CD4-positive, alpha-beta T cell treated with Interleukin-15 for 4 hours (primary cell): Measurements from ENCODE around the gene SLC38A3.

ENCODE experiments used
- DNase-seq: peaks from one replicate; pipeline ENCODE4 v3.0.0-alpha.2; 2020; ENCODE audit warnings: low spot score

The SLC38A3 gene

DNA sequence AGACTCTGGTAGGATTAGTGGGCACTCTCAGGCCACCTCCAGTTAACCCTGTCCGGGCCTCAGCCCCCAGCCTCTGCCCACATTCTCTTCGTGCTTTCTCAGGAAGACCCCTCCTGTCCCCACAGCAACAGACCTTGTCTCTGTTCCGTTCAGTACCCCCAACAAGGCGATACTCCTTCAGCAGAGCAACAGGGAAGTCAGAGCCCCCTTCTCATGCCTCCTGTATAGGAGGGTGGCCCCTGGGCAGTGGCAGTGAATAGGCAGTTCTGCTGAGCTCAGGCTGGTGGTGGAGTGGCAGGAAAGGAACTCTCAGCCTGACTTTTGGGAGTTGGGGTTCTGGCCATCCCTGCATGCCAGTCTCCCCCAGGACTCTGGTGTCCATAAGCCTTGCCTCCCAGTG is 64.4 kb downstream of the SLC38A3 start:
- no peak for DNase-seq

GRCh38 chr3:50269977-50270413 is 64.9 kb downstream of the SLC38A3 start:
- no peak for DNase-seq

- no peak for DNase-seq
Measured at GRCh38 chr3:50270422-50271224, 65.6 kb downstream of the SLC38A3 start.
